Central memory CD8-positive, alpha-beta T cell (primary cell): ENCODE results near the gene DMWD.
"Not testable (repeated sequence)": the region's sequence is repeated elsewhere in the genome, so short reads cannot be mapped to it uniquely, and the experiment has no call there.

Experiments
- ATAC-seq: fragments of 150-1000 bp; cut with Tn5 transposase; replicated peaks from 2 replicates; pipeline ENCODE4 v1.10.0; 2022; ENCODE audit warnings: mild to moderate bottlenecking, moderate FRiP score, moderate number of reproducible peaks; ENCODE audit not compliant: poor library complexity, severe bottlenecking; ENCODE audit errors: extremely low read depth
- DNase-seq, 2 donors: peaks; one replicate each; pipeline ENCODE4 v3.0.0; 2021; ENCODE audit warnings: low spot score in 2 of 2
- H3K27ac Mint-ChIP-seq: one replicate; pipeline ENCODE4 v1.8.0; 2022; ENCODE audit warnings: low read depth, mild to moderate bottlenecking, moderate library complexity, mixed read lengths
- H3K27me3 Mint-ChIP-seq: one replicate; pipeline ENCODE4 v1.8.0; 2022; ENCODE audit warnings: mixed read lengths
- H3K36me3 Mint-ChIP-seq: one replicate; pipeline ENCODE4 v1.8.0; 2022; ENCODE audit warnings: mild to moderate bottlenecking, moderate library complexity, mixed read lengths; ENCODE audit not compliant: insufficient read depth
- H3K4me1 Mint-ChIP-seq: one replicate; pipeline ENCODE4 v1.8.0; 2022; ENCODE audit warnings: mixed read lengths
- H3K4me3 Mint-ChIP-seq: one replicate; pipeline ENCODE4 v1.8.0; 2022; ENCODE audit warnings: mild to moderate bottlenecking, moderate library complexity, mixed read lengths
- H3K9me3 Mint-ChIP-seq: one replicate; pipeline ENCODE4 v1.8.0; 2022; ENCODE audit warnings: mixed read lengths

DMWD gene

DNA sequence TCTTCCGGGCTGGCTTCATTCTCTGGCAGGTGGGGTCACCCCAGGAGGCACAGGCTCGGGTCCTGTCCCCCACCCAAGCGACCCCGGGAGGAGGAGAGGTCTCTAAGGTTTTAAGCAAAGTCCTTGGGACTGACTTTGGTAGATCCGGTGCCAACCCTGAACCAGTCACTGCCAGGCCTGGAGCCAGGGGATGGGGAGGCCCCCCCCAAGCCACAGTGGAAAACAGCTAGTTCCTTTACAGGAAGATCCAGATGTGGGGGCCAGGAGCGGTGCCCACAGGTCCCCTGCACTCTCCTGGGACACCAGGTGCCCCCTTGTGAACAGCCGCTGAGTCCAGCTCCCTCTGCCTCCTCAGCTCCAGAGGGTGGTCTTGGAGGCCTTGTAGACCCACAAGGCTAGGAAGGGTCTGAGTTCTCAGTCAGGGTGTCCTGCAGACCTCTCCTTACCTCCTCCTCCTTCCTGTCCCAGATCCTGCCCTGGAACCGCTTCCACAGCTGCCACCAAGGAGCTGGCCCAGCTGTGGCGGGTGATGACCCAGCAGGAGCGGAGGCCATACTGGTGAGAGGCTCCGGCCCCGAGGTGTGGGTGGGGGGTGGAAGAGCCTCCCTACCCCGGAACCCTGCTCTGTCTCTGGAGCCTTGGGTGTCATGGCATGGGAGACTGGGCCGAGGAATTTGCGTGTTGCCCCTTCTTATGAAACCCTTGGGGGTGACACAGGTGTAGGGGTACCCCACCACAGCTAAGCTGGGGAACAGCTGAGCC, 29.6 kb downstream of the DMWD start:
- ATAC-seq: no peak
- H3K36me3 Mint-ChIP-seq: peaks cover 5% of the 10 kb centered on the region
- H3K9me3 Mint-ChIP-seq: no peaks in the 10 kb centered on the region
- no peak overlapping the region for H3K4me3 Mint-ChIP-seq
- no peak overlapping the region for H3K27ac Mint-ChIP-seq
- H3K4me1 Mint-ChIP-seq: no peaks in the 10 kb centered on the region
- no peak for DNase-seq
- peaks cover 8% of the 10 kb centered on the region for H3K27me3 Mint-ChIP-seq

DNA sequence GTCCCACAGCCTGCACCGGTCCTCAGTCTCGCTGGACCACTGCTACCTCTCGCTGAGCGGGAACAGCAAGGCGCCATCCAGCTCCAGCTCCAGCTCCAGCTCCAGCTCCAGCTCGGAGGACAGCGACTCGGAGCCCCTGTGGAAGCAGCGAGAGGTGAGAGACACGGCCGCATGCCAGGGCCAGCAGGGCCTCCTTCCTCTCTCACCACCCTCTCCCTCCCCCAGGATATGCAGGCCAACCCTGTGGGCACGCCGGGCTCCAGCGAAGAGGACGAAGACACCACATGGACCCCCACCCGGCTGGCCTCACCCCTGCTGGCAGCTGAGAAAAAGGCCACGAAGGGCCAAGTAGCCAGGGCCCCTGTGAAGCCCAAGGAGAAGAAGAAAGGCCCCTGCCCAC, 30.9 kb downstream of the DMWD start:
- H3K4me1 Mint-ChIP-seq: no peaks in the 10 kb centered on the region

DNA sequence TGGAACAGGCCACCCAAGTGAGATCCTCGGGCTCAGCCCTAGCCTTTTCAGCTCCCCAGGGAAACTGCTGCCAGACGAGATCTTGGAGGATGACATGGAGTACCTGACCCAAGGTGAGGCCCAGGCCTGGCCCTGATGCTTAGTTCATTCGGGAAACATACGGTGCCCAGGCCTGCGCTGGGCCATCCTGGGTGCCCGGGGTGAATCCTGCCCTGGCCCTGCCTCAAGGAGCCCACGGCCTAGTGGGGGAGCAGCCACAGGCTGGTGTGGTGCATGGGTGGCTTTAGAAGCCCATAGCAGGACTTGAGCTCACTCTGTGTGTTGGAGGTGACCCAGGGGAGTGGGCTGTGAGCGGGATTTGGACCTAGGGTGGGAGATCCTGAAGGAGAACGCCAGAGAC, 33.7 kb downstream of the DMWD start:
- no peak for DNase-seq
- no peaks in the 10 kb centered on the region for H3K4me1 Mint-ChIP-seq
- H3K27me3 Mint-ChIP-seq: no peaks in the 10 kb centered on the region
- H3K27ac Mint-ChIP-seq: no peak overlapping the region
- no peaks in the 10 kb centered on the region for H3K9me3 Mint-ChIP-seq
- no peaks in the 10 kb centered on the region for H3K36me3 Mint-ChIP-seq
- no peak for ATAC-seq
- H3K4me3 Mint-ChIP-seq: no peak overlapping the region

More for the DNA sequence above, 30.9 kb downstream of the DMWD start:
- peaks cover 2% of the 10 kb centered on the region for H3K36me3 Mint-ChIP-seq
- DNase-seq (no peak), ATAC-seq (no peak)
- H3K27me3 Mint-ChIP-seq: peaks cover 8% of the 10 kb centered on the region
- H3K9me3 Mint-ChIP-seq: no peaks in the 10 kb centered on the region
- H3K27ac Mint-ChIP-seq: no peak overlapping the region
- H3K4me3 Mint-ChIP-seq: no peak overlapping the region

DNA sequence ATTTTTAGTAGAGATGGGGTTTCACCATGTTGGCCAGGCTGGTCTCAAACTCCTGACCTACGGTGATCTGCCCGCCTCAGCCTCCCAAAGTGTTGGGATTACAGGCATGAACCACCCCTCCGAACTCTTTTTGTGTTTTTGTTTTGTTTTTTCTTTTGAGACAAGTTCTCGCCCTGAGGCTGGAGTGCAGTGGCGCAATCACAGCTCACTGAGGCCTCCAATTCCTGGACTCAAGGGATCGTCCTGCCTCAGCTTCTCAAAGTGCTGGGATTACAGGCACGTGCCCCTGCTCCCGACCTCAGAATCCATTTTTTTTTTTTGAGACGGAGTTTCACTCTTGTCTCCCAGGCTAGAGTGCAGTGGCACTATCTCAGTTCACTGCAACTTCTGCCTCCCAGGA, 35.0 kb downstream of the DMWD start:
- H3K27me3 Mint-ChIP-seq: no peaks in the 10 kb centered on the region
- ATAC-seq (no peak), DNase-seq (no peak)
- no peaks in the 10 kb centered on the region for H3K9me3 Mint-ChIP-seq
- H3K4me3 Mint-ChIP-seq: no peak overlapping the region
- H3K27ac Mint-ChIP-seq: no peak overlapping the region
- no peaks in the 10 kb centered on the region for H3K36me3 Mint-ChIP-seq
- no peaks in the 10 kb centered on the region for H3K4me1 Mint-ChIP-seq

DNA sequence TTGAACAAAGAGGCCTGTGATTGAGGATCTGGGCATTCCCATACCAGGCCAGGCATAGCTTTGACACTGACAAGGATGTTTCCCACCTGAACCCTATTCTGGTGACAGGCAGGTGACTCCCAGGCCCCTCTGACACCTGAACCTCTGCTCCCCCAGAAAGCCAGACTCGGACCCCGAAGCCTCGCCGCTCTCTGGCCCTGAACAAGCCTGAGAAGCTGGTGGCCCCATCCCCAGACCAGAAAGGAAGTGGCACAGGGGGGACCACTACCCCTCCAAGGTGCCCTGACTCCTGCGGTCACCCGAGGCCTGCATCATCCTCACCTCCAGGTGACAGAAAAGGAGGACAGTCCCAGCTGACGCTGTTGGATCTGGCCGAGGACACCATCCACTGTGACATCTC, 38.3 kb downstream of the DMWD start:
- Mint-ChIP-seq H3K27ac (no peak overlapping the region), H3K36me3 (no peaks in the 10 kb centered on the region), H3K4me1 (no peaks in the 10 kb centered on the region), H3K9me3 (no peaks in the 10 kb centered on the region), H3K27me3 (no peaks in the 10 kb centered on the region), H3K4me3 (no peak overlapping the region)
- DNase-seq (no peak), ATAC-seq (no peak)

DNA sequence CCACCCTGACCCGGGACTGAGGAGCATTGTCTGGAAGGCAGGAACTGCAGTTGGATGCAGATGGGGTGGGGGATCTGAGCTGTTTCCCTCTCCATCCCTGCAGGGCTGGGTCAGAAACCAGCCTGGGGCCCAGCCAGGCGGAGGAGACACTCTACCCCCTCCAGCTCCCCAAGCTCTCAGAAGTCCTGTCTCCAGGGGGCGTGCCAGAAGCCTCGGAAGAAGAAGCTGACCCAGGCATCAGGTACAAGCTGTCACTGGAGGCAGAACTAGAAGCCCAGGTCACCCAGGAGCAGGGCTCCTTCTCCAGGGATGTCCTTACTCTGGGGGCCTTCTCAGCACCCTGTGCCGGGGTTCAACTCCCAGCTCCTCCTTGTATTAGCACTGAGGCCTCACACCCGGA, 39.1 kb downstream of the DMWD start:
- H3K27me3 Mint-ChIP-seq: no peaks in the 10 kb centered on the region
- DNase-seq: no peak
- H3K27ac Mint-ChIP-seq: no peak overlapping the region
- H3K36me3 Mint-ChIP-seq: no peaks in the 10 kb centered on the region
- H3K4me1 Mint-ChIP-seq: no peaks in the 10 kb centered on the region
- no peak overlapping the region for H3K4me3 Mint-ChIP-seq
- H3K9me3 Mint-ChIP-seq: no peaks in the 10 kb centered on the region
- ATAC-seq: no peak

DNA sequence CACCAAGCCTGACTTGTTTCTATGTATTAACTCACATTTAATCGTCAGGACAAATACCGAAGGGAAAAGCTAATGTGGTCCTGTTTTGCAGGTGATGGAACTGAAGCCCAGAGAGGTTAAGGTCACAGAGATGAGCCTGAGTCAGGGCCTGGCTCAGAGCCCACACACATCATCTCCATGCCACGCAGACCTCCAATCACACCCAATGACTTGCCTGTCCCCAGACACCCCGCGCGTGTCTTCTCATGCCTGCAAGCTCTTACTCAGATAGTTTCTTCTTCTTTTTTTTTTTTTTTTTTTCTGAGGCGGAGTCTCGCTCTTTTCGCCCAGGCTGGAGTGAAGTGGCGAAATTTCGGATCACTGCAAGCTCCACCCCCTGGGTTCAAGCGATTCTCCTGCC, 40.0 kb downstream of the DMWD start:
- Mint-ChIP-seq H3K27me3 (peaks cover under 1% of the 10 kb centered on the region), H3K4me1 (no peaks in the 10 kb centered on the region), H3K4me3 (no peak overlapping the region), H3K36me3 (no peaks in the 10 kb centered on the region), H3K27ac (no peak overlapping the region), H3K9me3 (no peaks in the 10 kb centered on the region)
- ATAC-seq (no peak), DNase-seq (no peak)

DNA sequence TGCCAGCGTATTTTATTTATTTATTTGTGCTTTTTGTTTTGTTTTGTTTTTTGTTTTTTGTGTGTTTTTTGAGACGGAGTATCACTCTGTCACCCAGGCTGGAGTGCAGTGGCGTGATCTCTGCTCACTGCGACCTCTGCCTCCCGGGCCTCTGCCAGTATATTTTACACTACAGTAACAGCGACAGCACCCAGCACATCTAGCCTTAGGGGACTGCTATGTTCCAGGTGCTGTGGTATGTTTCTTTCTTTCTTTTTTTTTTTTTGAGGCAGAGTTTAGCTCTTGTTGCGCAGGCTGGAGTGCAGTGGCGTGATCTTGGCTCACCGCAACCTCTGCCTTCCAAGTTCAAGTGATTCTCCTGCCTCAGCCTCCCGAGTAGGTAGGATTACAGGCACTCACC, 41.2 kb downstream of the DMWD start:
- not testable (repeated sequence) for DNase-seq, H3K9me3 Mint-ChIP-seq, H3K27ac Mint-ChIP-seq, ATAC-seq, H3K36me3 Mint-ChIP-seq, H3K4me1 Mint-ChIP-seq, H3K4me3 Mint-ChIP-seq
- H3K27me3 Mint-ChIP-seq: peaks cover 10% of the 10 kb centered on the region

DNA sequence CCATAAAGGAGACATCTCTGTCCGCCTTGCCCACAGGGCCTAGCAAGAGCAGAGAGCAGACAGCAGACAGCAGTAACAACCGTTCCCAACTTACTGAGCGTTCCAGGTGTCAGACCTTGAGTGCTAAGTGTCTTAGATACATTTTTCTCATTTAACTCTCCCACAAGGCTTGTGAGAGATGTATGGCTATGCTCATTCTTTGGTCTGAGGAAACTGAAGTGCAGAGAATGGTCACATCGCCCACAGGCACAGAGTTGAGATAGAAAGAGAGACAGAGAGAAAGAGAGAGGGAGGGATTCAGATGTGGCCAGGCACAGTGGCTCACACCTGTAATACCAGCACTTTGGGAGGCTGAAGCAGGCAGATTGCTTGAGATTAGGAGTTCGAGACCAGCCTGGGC, 45.1 kb downstream of the DMWD start:
- Mint-ChIP-seq H3K4me1 (no peaks in the 10 kb centered on the region), H3K4me3 (no peak overlapping the region), H3K9me3 (no peaks in the 10 kb centered on the region), H3K36me3 (peaks cover 3% of the 10 kb centered on the region), H3K27ac (no peak overlapping the region), H3K27me3 (peaks cover 26% of the 10 kb centered on the region)
- DNase-seq (no peak), ATAC-seq (no peak)

DNA sequence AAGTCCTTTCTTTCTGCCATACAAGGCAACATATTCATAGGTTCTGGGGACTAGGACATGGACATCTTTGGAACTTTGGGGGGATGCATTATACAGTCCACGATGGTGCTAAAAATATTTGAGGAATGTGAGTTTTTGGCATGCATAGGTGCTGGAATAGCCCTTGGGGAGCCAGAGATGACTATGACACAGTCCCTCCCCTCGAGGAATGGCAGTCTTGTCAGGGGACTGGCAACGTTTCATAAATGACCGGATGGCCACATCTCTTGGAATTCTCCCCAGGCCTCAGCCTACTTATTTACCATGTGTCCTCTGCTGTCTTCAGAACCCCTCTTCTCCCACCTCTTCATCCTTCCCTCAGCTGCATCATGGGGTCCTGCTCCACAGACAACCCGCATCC, 45.8 kb downstream of the DMWD start:
- H3K36me3 Mint-ChIP-seq: peaks cover 3% of the 10 kb centered on the region
- H3K27ac Mint-ChIP-seq: no peak overlapping the region
- ATAC-seq (no peak), DNase-seq (no peak)
- H3K27me3 Mint-ChIP-seq: peaks cover 30% of the 10 kb centered on the region
- no peaks in the 10 kb centered on the region for H3K4me1 Mint-ChIP-seq
- no peak overlapping the region for H3K4me3 Mint-ChIP-seq
- H3K9me3 Mint-ChIP-seq: no peaks in the 10 kb centered on the region

DNA sequence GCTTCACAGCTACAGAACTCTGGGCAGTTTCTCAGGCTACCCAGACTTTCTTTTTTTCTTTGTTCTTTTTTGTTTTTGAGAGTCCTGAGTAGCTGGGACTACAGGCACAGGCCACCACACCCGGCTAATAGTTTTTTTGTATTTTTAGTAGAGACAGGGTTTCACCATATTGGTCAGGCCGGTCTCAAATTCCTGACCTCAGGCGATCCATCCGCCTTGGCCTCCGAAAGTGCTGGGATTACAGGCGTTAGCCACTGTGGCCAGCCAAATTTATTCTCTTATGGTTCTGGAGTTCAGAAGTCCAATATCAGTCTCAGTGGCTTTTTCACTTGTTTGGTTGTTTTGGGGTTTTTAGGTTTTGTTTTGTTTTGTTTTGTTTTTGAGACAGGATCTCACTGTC, 47.0 kb downstream of the DMWD start:
- H3K27me3 Mint-ChIP-seq: peaks cover 30% of the 10 kb centered on the region
- H3K4me1 Mint-ChIP-seq: no peaks in the 10 kb centered on the region
- H3K4me3 Mint-ChIP-seq: no peak overlapping the region
- DNase-seq (no peak), ATAC-seq (no peak)
- H3K27ac Mint-ChIP-seq: no peak overlapping the region
- H3K9me3 Mint-ChIP-seq: no peaks in the 10 kb centered on the region
- peaks cover 3% of the 10 kb centered on the region for H3K36me3 Mint-ChIP-seq

DNA sequence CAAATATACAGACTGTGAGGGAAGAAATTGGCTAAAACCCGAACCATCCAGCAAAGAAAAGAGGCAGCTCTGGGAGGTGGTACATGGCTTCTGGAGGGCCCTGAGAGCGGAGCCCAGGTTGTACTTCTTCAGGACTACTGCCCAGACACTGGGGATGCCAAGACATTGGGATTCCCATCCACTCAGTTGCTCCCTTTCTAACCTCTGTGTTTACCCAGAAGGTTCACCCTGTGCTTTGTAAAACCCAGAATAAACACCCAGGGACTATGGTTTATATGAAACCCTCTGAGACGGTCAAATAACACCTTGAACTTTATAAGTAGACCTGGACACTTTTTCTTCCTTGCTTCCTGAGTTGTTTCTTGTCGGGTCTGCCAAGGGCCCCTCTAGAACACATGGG, 49.7 kb downstream of the DMWD start:
- no peak for DNase-seq
- Mint-ChIP-seq H3K36me3 (peaks cover 3% of the 10 kb centered on the region), H3K27ac (no peak overlapping the region), H3K27me3 (peaks cover 34% of the 10 kb centered on the region), H3K9me3 (no peaks in the 10 kb centered on the region), H3K4me3 (no peak overlapping the region), H3K4me1 (no peaks in the 10 kb centered on the region)
- ATAC-seq: no peak

DNA sequence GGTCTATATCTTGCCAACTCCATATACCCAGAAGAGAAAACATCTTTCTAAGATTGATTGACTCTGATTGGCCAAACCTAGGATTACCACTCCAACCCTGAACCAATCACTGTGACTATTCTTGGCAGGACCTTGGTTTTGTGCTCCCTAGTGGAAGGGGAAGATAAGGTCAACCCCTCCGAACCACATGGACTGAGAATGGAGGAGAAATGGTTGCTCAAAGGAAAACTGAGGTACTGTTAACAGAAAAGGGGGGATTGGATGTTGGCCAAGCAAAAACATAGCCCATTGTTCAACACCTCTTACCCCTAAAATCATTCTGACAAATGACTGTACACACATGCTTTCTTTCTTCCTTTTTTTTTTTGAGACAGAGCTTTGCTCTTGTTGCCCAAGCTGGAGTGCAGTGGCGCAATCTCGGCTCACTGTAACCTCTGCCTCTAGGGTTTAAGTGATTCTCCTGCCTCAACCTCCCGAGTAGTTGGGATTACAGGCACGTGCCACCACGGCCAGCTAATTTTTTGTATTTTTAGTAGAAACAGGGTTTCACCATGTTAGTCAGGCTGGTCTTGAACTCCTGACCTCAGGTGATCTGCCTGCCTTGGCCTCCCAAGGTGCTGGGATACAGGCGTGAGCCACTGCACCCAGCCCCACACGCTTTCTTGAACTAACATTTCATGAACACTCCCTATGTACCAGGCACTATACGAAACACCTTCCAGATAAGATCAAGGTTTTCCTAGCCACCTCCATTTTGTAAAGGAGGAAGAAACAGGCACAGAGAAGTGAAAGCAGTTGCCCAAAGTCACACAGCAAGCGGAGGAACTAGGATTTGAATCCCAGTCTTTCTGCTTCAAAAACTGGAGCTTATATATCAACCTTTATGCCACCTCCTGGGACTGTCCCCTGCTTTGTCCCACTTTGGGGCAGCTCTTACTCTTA, 52.9 kb downstream of the DMWD start:
- Mint-ChIP-seq H3K4me1 (no peaks in the 10 kb centered on the region), H3K4me3 (no peak overlapping the region), H3K27ac (no peak overlapping the region), H3K36me3 (peaks cover 1% of the 10 kb centered on the region), H3K9me3 (no peaks in the 10 kb centered on the region), H3K27me3 (peaks cover 21% of the 10 kb centered on the region)
- DNase-seq (no peak), ATAC-seq (no peak)
